NCI-H748 treated with DMSO at 0.1 percent for 48 hours (cell line): ENCODE measurements around the gene PDGFB.

Source experiments
- DNase-seq: peaks from one replicate; lab custom pipeline; 2025; lab: John Stamatoyannopoulos, UW

The PDGFB gene

DNA sequence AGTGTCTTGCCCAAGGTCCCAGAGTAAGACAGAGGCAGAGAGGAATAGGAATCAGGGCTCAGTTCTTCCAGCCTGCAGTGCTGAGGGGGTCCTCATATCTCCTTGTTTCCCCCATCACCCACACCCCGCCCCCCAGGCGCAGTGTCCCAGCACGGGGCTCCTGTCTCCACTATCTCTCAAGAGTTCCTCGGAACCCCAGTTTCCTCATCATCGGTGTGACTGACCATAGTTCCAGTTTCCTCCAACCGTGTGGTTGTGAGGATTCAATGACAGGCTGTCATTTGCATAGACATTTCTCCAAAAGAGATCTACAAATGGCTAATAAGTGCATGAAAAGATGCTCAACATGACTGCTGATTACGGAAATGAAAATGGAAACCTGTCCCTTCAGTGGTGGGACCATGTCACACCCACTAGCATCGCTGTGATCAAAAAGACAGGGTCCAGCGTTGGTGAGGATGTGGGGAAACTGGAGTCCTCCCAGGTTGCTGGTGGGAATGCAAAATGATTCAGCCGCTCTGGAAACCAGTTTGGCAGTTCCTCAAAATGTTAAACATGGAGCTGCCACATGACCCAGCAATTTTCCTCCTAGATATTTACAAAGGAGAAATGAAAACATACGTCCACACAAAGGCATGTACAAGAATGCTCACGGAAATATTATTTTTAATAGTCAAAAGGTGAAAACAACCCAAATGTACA lies 31.8 kb upstream of the PDGFB start:
- no peak for DNase-seq

GRCh38 chr22:39275814-39276439 lies 31.1 kb upstream of the PDGFB start:
- DNase-seq, result no peak

DNA sequence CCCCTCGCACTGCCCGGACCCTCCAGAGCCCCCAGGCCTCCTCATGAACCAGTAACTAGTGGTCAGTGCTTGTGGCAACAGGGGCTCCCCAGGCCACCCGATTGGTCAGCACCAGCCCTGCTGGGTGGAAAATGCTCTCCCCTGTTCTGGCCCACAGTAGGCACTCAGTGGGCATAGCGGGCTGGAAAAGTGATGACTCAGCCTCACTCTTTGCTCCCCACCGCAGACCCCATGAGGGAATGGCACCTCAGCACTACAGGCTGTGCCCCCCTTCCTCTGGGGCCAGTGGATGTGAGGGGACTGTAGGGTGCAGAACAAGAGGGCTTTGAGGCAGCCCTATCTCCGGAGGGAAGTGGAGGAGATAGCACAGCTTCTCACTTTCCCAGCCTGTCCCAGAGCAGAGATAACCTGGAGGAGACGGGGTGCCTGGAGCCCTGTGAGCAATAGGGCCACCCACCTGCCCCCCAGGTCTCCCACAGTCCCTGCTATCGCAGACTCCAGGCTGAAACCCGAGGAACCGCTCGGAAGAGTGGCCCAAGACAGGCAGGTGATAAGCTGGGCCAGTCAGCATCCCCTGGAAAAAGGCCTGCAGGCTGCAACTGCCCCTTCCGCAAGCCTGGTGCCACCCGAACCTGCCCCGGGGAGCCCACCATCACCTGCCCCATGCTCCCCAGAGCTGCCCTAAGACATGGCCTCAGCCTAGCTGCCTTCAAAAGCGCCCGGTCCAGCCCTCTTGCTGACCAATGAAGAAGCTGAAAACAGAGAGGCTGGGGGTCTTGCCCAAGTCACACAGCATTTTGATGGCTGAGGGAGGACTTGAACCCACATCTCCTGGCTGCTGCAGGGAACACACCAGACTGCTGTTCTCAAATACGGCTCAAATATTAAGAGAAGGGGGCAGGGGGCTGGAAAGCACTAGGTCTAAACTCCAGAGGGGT lies 29.4 kb upstream of the PDGFB start:
- DNase-seq, result no peak

GRCh38 chr22:39270792-39271191 lies 26.0 kb upstream of the PDGFB start:
- DNase-seq, result no peak

DNA sequence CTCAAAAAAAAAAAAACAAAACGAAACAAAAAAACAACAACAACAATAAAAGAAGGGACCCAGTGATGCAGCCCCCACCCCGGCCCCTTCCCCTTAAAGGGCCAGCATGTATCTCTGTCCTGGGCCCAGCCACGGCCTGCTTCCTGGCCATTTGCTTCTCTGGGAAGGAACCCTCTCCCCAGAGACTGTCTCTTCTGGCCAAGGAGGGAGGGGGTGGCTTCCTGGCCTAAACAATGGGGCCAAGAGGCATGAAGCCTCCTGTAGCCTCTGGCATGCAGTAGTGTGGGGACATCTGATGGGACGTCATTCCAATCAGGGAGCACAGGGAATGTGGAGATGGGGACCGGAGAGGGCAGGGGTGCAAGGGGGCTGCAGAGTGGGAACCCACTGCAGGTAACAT lies 25.5 kb upstream of the PDGFB start:
- DNase-seq, result no peak

- no peak for DNase-seq
These were observed 24.5 kb upstream of the PDGFB start for GRCh38 chr22:39269095-39269790.

DNA sequence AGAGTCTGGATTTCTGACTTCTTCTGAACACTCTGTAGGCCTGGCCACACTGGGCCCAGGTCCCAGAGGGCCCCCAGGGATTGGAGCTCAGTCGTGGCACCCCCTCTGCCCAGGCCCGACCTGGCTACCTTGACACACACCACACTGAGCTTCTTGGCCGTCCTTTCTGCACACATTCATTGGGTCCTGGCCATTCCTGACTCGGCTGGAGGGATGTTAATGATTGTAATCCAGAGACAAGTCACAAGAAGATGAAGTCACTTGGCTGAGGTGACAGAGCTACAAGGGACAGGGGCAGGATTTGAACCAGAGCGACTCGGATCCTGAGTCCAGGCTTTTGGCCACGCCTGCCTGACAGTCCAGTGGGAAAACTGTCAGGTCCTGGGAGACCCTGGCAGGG lies 23.9 kb upstream of the PDGFB start:
- DNase-seq, result no peak

DNA sequence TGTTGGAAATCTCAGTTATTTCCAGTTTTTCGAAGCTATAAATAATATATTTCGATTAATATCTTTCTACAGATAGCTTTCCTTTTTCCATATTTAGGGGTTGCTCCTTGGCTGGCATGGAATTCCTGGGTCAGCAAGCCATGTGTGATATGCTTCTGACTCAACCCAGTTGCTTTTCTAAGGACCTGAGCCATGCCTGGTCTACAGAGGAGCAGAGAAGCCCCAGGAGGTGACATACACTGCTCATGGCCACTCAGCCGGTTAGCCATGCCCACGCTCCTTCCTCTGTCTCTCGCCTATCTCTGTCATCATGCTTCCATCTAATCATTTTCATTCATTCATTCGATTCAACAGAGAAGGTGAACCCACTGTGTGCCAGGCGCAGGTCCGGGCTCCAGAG lies 23.2 kb upstream of the PDGFB start:
- DNase-seq, result no peak

GRCh38 chr22:39266398-39267030 lies 21.7 kb upstream of the PDGFB start:
- DNase-seq, result no peak

- DNase-seq, result no peak
These were observed 20.5 kb upstream of the PDGFB start for GRCh38 chr22:39265143-39265886.

- DNase-seq, result no peak
These were observed 19.7 kb upstream of the PDGFB start for GRCh38 chr22:39264349-39265038.

DNA sequence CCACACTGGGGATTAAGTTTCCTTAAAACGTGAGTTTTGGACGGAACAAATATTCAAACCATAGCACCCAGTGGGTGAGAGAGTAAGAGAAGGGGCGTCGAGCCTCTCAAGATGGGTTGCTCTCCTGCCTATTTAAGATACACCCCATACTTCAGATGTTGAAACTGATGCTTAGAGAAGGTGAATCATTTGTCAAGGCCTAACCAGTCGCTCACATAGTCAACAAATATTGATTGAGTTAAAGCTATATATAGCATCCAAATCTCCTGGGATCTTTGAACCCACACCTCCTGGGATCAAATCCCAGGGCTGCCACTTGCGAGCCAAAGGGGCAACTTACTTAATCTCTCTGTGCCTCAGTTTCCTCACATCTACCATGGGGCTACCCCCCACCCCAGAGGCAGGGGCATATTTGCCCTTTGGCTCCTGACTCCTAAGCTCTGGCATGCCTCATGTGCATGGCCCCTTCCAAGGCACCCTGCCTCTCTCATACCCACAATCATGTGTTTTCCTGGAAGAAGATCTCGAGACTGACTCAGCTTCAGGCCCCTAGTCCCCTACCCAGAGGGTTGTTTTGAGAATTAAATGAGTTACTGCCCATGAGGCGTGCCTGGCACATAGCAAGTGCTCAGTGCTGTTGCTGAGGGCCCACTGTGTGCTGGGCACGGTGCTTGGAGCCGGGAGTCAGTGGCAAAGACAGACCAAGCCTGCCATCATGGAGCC lies 19.0 kb upstream of the PDGFB start:
- DNase-seq, result no peak

- no peak for DNase-seq
These were observed 14.9 kb upstream of the PDGFB start for GRCh38 chr22:39259666-39260065.

GRCh38 chr22:39257901-39258475 lies 13.2 kb upstream of the PDGFB start:
- no peak for DNase-seq

DNA sequence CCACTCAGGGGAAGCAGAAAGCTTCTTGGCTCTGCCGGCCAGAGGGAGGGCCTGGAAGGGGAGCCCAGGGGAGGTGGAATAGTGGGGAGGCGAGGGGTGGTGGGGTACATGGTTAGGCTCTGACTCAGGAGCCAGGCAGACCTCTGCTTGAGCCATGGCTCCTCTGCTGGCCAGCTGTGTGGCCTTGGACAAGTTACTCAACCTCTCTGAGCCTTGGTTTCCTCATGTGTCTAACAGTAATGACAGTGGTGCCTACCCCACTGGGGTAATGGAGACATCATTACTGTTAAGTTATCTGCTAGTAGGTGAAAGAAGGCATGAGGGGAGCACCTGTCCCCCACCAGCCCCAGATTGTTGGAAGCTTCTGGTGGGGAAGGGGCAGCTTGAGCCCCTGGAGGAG lies 12.2 kb upstream of the PDGFB start:
- DNase-seq, result no peak

- DNase-seq, result no peak
These were observed 11.4 kb upstream of the PDGFB start for GRCh38 chr22:39256186-39256552.

DNA sequence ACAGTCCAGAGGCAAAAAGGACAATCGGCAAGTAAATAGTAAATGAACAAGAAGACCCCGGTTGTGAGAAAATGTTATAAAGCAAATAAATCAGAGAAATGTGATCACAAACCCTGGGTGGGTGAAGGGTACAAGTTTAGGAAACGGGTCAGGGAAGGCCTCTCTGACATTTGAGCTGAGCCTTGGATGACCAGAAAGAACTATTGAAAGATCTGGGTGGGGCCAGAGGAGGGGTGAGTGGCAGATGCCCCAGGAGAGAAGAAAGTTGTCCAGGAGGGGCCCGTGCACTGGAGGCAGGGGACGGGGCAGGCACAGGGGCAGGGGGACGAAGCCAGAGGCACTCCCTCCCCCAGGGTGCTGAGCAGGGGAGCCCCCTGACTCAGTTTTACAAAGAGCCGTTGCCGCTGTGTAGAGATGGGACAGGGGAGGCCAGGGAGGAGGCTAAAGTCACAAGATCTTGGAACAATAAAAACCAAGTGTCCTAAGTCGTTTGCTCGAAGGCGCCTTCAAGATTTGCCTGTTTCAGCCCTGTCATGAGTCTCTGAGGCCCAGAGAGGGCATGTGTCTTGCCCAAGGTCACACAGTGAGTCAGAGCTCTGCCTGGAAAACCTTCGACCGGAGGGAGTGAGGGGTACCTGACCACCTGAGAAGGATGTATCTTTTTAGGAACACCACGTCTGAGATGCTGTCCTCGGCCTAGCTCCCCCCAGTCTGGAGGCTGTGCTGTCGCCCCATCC lies 10.8 kb upstream of the PDGFB start:
- DNase-seq, result no peak

- DNase-seq, result no peak
These were observed 10.1 kb upstream of the PDGFB start for GRCh38 chr22:39254789-39255298.

DNA sequence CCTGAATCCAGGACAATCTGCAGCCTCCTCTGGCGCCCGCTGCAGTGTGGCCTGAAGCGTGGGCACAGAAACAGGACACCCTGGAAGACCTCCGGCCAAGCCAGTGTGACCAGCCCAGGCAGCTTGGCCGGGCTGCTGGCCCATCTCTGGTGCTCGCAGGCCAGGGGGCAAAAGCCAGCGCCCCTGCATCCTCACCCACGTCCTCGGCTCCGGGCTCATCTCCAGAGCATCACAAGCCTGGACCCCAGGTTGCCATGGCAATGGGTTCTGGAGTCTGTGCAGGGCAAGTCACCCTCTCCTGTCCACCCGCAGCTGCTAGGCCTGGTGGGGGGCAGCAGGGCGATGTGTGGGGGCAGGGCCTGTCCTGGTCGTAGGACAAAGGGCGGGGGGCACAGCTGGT lies 9.3 kb upstream of the PDGFB start:
- DNase-seq, result no peak
